HUES48 (cell line): ENCODE measurements around the gene SLC35A4.
A peak's percentile ranks its signal among the peaks of the same experiment; 100 is the strongest.

Source experiments
- H3K27ac ChIP-seq: one replicate; pipeline ENCODE4 v1.7.0; 2013; ENCODE audit warnings: low read depth, low read length, inconsistent platforms
- H3K27me3 ChIP-seq: 2 replicates; pipeline ENCODE4 v1.6.1; 2013; ENCODE audit warnings: mild to moderate bottlenecking, low read length; ENCODE audit not compliant: control insufficient read depth, insufficient read depth
- H3K36me3 ChIP-seq: 2 replicates; pipeline ENCODE4 v1.6.1; 2013; ENCODE audit warnings: low read length; ENCODE audit not compliant: control insufficient read depth, insufficient read depth
- H3K4me1 ChIP-seq: 2 replicates; pipeline ENCODE4 v1.6.1; 2013; ENCODE audit warnings: mild to moderate bottlenecking, low read length; ENCODE audit not compliant: control insufficient read depth, insufficient read depth
- H3K4me3 ChIP-seq: 2 replicates; pipeline ENCODE4 v1.5.1; 2013; ENCODE audit warnings: mild to moderate bottlenecking, low read depth, low read length
- H3K9ac ChIP-seq: 2 replicates; pipeline ENCODE4 v1.6.1; 2013; ENCODE audit warnings: mild to moderate bottlenecking, low read depth, low read length, moderate library complexity
- H3K9me3 ChIP-seq: 2 replicates; pipeline ENCODE4 v1.6.1; 2013; ENCODE audit warnings: low read length; ENCODE audit not compliant: control insufficient read depth, insufficient read depth

The SLC35A4 gene

DNA sequence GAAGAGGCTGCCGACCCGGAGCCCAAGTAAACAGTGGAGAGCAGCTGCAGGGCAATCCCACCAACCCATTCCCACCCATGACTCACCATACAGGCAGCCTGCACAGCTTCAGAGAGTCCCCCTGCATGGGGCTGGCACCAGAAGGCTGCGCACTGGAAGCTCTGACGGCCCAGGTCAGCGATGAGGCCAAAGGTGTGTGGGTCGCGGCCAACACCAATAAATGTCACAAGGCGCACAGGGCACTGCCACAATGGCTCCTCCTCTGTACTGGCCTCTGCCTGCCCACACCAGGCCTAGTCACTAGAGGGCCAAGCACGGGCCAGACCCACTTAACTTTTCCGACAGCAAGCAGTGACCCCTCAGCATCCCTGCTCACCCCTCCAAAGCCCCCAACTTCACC, 4.4 kb upstream of the SLC35A4 start:
- Histone ChIP-seq H3K9ac (no peak overlapping the region), H3K27ac (no peak overlapping the region), H3K27me3 (no peaks in the 10 kb centered on the region), H3K4me3 (no peak overlapping the region), H3K36me3 (peaks cover 11% of the 10 kb centered on the region; the same call in 1 of the 2 replicates), H3K4me1 (peaks cover 13% of the 10 kb centered on the region), H3K9me3 (no peaks in the 10 kb centered on the region)

DNA sequence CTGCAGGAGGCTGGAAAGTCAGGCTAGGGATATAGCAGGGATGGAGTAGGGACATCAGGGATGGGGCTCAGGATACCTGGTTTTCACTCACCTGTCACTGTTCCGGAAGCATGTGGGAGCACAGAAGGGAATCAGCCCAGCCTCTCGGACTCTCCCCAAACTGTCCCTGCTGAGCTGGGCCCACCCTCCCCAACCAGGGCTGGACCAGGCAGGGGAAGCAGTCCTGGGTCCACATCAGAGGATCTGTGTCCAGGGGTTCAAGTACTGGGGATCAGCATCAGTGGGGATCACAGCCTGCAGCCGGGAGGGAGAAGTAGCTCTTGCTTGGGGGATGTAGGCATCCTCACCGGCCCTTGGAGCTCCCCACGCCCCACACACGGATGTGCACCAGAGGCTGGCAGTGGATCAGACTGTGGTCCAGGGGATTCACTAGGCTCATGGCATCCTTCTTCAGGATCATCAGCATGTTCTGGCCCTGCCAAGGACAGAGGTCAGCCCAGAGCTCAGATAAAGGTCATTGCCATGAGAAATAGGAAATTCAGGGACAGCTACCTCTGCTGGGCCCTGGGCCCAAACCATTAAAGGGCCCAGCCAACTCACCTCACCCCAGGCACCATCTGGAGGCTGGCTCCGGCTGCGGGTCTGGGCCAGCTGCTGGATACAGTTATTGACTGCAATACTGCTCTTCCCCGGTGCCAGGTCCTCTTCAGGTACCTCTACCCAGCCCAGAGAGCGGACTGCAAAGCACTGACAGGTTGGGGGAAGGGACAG, 2.7 kb upstream of the SLC35A4 start:
- no peak overlapping the region for H3K4me3 ChIP-seq
- H3K4me1 ChIP-seq, result peaks cover 11% of the 10 kb centered on the region
- H3K27ac ChIP-seq, result no peak overlapping the region
- H3K9me3 ChIP-seq, result no peaks in the 10 kb centered on the region
- peaks cover 22% of the 10 kb centered on the region for H3K36me3 ChIP-seq
- H3K27me3 ChIP-seq, result no peaks in the 10 kb centered on the region
- H3K9ac ChIP-seq, result no peak overlapping the region

DNA sequence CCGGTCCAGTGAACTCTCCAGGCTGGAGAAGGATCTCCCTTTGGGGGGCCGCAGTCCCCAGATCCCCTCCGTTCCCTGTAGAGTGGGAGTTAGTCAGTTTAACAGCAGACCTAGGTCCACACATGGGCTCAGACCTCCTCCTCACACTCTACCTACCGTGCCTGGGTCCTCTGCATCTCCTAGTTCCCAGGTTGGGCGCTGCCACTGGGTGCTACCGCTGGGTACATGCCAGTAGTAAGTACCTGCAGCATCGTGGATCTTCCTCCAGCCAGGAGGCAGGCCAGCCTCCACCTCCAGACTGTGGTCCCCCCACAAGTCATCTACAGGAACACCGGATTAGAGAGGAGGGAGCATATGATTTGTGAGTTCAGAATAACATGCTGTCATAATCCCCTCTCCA, 1.0 kb upstream of the SLC35A4 start:
- H3K27ac ChIP-seq, result no peak overlapping the region
- peak overlapping the region; percentile 88 for H3K4me3 ChIP-seq
- H3K9me3 ChIP-seq, result no peaks in the 10 kb centered on the region
- H3K9ac ChIP-seq, result no peak overlapping the region
- peaks cover 4% of the 10 kb centered on the region; the same call in 1 of the 2 replicates for H3K4me1 ChIP-seq
- peaks cover 36% of the 10 kb centered on the region for H3K36me3 ChIP-seq
- H3K27me3 ChIP-seq, result no peaks in the 10 kb centered on the region

DNA sequence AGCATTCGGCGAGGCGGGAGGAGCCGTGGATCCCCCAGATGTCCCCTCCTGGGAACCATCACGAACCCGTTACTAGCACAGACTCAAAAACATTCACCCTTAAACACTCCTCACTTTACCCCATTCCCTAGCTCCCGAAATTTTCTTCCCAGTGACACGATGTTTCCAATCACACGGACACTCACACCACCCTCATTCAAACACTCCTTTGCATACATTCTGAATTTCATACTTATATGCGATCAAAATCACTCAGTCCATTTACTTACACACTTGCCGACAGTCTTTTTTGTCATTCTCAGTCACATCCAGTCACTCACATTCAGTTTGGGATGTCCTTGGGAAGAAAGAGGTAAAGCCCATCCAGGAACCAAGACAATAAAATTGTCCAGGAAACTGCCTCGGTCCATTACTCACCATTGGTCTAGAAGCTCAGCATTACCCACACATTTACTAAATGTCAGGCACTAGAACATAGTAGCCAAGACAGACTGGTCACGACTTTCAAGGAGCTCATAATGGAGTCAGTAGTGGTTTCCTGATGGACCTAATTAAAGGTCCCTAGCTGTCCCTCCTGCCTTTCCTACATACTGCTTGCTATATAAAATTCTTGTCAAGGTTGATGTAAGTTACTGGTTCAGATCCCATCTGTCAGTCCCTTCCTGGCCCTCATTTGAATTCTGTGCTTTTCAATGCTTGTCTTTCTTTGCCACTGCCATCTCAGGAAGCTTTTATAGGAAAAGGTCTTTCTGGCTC, 574 bp downstream of the SLC35A4 start:
- Histone ChIP-seq H3K36me3 (peaks cover 36% of the 10 kb centered on the region), H3K27me3 (no peaks in the 10 kb centered on the region), H3K9ac (peak overlapping the region; percentile 76), H3K4me1 (peaks cover 4% of the 10 kb centered on the region; the same call in 1 of the 2 replicates), H3K27ac (no peak overlapping the region), H3K4me3 (peak overlapping the region; percentile 88), H3K9me3 (no peaks in the 10 kb centered on the region)

DNA sequence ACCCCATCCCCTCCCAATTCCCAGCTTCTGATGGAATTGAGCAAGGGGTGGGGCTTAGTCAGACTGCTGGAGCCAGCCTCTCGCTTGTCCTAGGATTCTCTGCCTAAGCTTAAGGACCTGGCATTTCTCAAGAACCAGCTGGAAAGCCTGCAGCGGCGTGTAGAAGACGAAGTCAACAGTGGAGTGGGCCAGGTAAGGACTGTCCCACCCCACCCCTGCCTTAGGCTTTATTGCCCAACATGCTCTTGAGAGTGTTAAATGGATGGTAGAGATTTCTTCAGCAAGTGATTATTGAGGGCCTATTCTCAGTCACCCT, 1.1 kb downstream of the SLC35A4 start:
- Histone ChIP-seq H3K36me3 (peaks cover 32% of the 10 kb centered on the region), H3K27me3 (no peaks in the 10 kb centered on the region), H3K4me1 (peaks cover 4% of the 10 kb centered on the region; the same call in 1 of the 2 replicates), H3K9me3 (no peaks in the 10 kb centered on the region), H3K27ac (no peak overlapping the region), H3K4me3 (peak overlapping the region; percentile 88), H3K9ac (no peak overlapping the region)

DNA sequence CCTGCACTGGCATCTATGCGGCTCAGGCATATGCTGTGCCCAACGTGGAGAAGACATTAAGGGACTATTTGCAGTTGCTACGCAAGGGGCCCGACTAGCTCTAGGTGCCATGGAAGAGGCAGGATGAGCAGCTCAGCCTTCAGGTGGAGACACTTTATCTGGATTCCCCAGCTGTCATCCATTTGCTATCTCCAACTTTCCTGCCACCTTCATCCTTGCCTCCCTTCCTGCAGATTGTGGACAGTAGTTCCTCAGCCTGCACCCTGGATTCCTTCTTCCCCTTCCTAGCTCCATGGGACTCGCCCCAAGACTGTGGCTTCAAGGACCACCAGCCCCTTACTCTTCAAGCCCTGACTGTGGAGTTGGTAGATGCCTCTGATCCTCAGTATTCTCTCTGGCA, 2.0 kb downstream of the SLC35A4 start:
- H3K4me3 ChIP-seq, result no peak overlapping the region
- peaks cover 30% of the 10 kb centered on the region for H3K36me3 ChIP-seq
- no peak overlapping the region for H3K27ac ChIP-seq
- no peaks in the 10 kb centered on the region for H3K27me3 ChIP-seq
- H3K9me3 ChIP-seq, result no peaks in the 10 kb centered on the region
- no peak overlapping the region; the same call in 1 of the 2 replicates for H3K9ac ChIP-seq
- H3K4me1 ChIP-seq, result peaks cover 4% of the 10 kb centered on the region; the same call in 1 of the 2 replicates

DNA sequence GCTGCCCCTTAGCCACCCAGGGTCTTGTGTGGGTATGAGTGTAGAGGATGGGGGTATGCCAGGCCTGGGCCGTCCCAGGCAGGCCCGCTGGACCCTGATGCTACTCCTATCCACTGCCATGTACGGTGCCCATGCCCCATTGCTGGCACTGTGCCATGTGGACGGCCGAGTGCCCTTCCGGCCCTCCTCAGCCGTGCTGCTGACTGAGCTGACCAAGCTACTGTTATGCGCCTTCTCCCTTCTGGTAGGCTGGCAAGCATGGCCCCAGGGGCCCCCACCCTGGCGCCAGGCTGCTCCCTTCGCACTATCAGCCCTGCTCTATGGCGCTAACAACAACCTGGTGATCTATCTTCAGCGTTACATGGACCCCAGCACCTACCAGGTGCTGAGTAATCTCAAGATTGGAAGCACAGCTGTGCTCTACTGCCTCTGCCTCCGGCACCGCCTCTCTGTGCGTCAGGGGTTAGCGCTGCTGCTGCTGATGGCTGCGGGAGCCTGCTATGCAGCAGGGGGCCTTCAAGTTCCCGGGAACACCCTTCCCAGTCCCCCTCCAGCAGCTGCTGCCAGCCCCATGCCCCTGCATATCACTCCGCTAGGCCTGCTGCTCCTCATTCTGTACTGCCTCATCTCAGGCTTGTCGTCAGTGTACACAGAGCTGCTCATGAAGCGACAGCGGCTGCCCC, 2.6 kb downstream of the SLC35A4 start:
- Histone ChIP-seq H3K9ac (no peak overlapping the region), H3K27me3 (no peaks in the 10 kb centered on the region), H3K27ac (no peak overlapping the region), H3K9me3 (no peaks in the 10 kb centered on the region), H3K4me3 (no peak overlapping the region), H3K36me3 (peaks cover 26% of the 10 kb centered on the region), H3K4me1 (peaks cover 4% of the 10 kb centered on the region; the same call in 1 of the 2 replicates)

DNA sequence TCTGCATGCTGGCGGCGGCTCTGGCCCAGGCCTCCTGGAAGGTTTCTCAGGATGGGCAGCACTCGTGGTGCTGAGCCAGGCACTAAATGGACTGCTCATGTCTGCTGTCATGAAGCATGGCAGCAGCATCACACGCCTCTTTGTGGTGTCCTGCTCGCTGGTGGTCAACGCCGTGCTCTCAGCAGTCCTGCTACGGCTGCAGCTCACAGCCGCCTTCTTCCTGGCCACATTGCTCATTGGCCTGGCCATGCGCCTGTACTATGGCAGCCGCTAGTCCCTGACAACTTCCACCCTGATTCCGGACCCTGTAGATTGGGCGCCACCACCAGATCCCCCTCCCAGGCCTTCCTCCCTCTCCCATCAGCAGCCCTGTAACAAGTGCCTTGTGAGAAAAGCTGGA, 3.2 kb downstream of the SLC35A4 start:
- Histone ChIP-seq H3K9ac (no peak overlapping the region), H3K27me3 (no peaks in the 10 kb centered on the region)

DNA sequence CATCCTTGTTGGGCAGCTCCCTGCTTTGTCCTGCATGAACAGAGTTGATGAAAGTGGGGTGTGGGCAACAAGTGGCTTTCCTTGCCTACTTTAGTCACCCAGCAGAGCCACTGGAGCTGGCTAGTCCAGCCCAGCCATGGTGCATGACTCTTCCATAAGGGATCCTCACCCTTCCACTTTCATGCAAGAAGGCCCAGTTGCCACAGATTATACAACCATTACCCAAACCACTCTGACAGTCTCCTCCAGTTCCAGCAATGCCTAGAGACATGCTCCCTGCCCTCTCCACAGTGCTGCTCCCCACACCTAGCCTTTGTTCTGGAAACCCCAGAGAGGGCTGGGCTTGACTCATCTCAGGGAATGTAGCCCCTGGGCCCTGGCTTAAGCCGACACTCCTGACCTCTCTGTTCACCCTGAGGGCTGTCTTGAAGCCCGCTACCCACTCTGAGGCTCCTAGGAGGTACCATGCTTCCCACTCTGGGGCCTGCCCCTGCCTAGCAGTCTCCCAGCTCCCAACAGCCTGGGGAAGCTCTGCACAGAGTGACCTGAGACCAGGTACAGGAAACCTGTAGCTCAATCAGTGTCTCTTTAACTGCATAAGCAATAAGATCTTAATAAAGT, 3.9 kb downstream of the SLC35A4 start:
- no peak overlapping the region for H3K27ac ChIP-seq
- H3K4me3 ChIP-seq, result no peak overlapping the region
- H3K36me3 ChIP-seq, result peaks cover 26% of the 10 kb centered on the region
- H3K9ac ChIP-seq, result no peak overlapping the region
- no peaks in the 10 kb centered on the region for H3K27me3 ChIP-seq
- no peaks in the 10 kb centered on the region for H3K9me3 ChIP-seq
- H3K4me1 ChIP-seq, result peaks cover 4% of the 10 kb centered on the region; the same call in 1 of the 2 replicates

More for the DNA sequence above, 3.2 kb downstream of the SLC35A4 start:
- Histone ChIP-seq H3K4me1 (peaks cover 4% of the 10 kb centered on the region; the same call in 1 of the 2 replicates), H3K36me3 (peaks cover 26% of the 10 kb centered on the region), H3K27ac (no peak overlapping the region), H3K9me3 (no peaks in the 10 kb centered on the region), H3K4me3 (no peak overlapping the region)

DNA sequence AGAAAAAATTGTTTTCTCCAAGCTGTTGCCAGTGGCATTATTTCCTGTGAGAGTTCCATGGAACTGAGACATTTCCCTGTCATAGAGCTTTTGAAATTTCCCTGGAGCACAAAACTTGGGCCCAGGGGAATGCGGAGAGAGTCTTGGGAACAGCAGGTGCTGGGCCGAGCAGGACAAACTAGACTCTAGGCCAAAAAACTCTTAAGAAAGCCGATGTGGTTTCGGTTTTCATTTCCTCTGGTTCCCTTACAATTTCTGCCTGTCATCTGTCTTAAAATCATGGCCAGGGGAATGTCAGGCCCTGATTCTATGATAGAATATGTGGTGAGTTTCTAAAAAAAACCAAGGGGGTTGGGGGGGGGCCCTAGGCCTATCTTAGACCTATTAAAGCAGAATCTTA, 4.6 kb downstream of the SLC35A4 start:
- Histone ChIP-seq H3K4me3 (no peak overlapping the region), H3K9me3 (no peaks in the 10 kb centered on the region), H3K36me3 (peaks cover 26% of the 10 kb centered on the region), H3K27me3 (no peaks in the 10 kb centered on the region), H3K4me1 (peaks cover 4% of the 10 kb centered on the region; the same call in 1 of the 2 replicates), H3K27ac (no peak overlapping the region), H3K9ac (no peak overlapping the region)
